ENCODE data around the gene GOLGA2. TPM values are rescaled to one million over a fixed set of nuclear protein-coding genes. Genes with fewer than 3 reads are reported as not detected.

Gene GOLGA2
- total RNA-seq, 1 experiment from 2014 or later, result 51.0 TPM

DNA sequence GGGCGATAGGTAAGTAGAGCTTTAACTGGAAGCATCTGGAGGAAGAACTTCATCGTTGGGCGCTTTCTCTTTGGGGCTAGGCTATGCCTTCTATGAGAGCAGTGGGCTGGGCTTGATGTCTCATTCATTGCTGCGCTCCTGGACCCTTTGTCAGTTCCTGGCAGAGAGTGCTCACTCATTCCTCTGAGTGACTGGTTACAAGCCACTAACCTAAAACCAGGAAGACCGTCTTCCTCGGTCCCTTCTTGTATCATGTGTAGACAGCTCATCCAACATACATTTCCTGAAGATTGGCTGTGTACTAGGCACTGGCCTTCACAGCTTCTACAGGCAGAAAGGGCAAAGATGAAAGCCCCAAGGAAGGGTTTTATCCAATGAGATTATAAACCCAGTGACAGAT lies 6.7 kb upstream of the GOLGA2 start:
- H3K56ac ChIP-seq (ENCODE audit: insufficient read length, low read depth, low read length), result no peak overlapping the region
- no peaks in the 10 kb centered on the region for H3K79me2 ChIP-seq (ENCODE audit: insufficient read depth, low read length)
- no CpG with 5 or more reads among the region's 6 CpGs for WGBS (ENCODE audit: extremely low coverage, insufficient read length, low lambda C conversion rate)
- H3K14ac ChIP-seq (ENCODE audit: insufficient read depth, low read length), result no peak overlapping the region
- no peak overlapping the region for H3K4me2 ChIP-seq (ENCODE audit: insufficient read depth, insufficient read length, low read length)
- H3K27me3 Mint-ChIP-seq (ENCODE audit: low read depth), result no peaks in the 10 kb centered on the region
- H2BK20ac ChIP-seq (ENCODE audit: low read depth, low read length, poor library complexity, severe bottlenecking), result no peak overlapping the region
- no peak overlapping the region for H2BK5ac ChIP-seq (ENCODE audit: insufficient read length, low read length)
- H3K79me1 ChIP-seq (ENCODE audit: insufficient read depth, low read depth, low read length, poor library complexity, severe bottlenecking), result no peaks in the 10 kb centered on the region
- H3K27me3 ChIP-seq (ENCODE audit: insufficient read depth, low read length), result no peaks in the 10 kb centered on the region
- TF ChIP-seq CTCF (conservative IDR thresholded peaks at IDR 0.05), result no peak
- no peaks in the 10 kb centered on the region for H3K4me1 ChIP-seq (ENCODE audit: insufficient read depth, low read length)
- no peak for DNase-seq
- H3K23me2 ChIP-seq (ENCODE audit: insufficient read length, low read depth, low read length, poor library complexity, severe bottlenecking), result no peaks in the 10 kb centered on the region
- H3K4me1 Mint-ChIP-seq, result peaks cover 1 to 2% of the 10 kb centered on the region in 2 experiments; a peak in 3 of 4 replicates
- no peaks in the 10 kb centered on the region for H3K9me3 ChIP-seq (ENCODE audit: control insufficient read depth, low read depth, low read length)
- H3K23ac ChIP-seq (ENCODE audit: insufficient read length, low read depth, low read length), result no peak overlapping the region
- no peak overlapping the region for H3K9ac ChIP-seq (ENCODE audit: extremely low read depth, insufficient read length, low read length)
- H4K8ac ChIP-seq (replicated peaks; ENCODE audit: insufficient read length, low read depth, low read length), result no peak overlapping the region
- H2BK15ac ChIP-seq (ENCODE audit: low read depth, low read length), result no peak overlapping the region
- H2BK120ac ChIP-seq (ENCODE audit: low read depth, low read length, poor library complexity, severe bottlenecking), result no peak overlapping the region
- no peaks in the 10 kb centered on the region for H4K20me1 ChIP-seq (ENCODE audit: control insufficient read depth, insufficient read depth, insufficient read length)
- H4K91ac ChIP-seq (ENCODE audit: insufficient read length, low read depth, low read length), result no peak overlapping the region
- H3K18ac ChIP-seq (ENCODE audit: insufficient read length, low read depth, low read length), result no peak overlapping the region
- no peak overlapping the region for H3T11ph ChIP-seq (ENCODE audit: low read length)
- no peak overlapping the region for H3K4ac ChIP-seq (ENCODE audit: low read depth, low read length)
- H2AK5ac ChIP-seq (ENCODE audit: insufficient read length, low read length), result no peak overlapping the region
- no peak overlapping the region for H4K5ac ChIP-seq (ENCODE audit: insufficient read length, low read depth, low read length)
- H3K9me3 Mint-ChIP-seq, result no peaks in the 10 kb centered on the region
- no peak overlapping the region for H3K4me3 Mint-ChIP-seq
- no peak overlapping the region for H3K27ac ChIP-seq (ENCODE audit: insufficient read length, low read depth, low read length)
- H3K36me3 Mint-ChIP-seq (ENCODE audit: insufficient read depth in 1 of 3, low read depth in 3 of 3), result peaks cover 4 to 12% (median 5%) of the 10 kb centered on the region in 3 experiments; a peak in 6 of 7 replicates
- no peak overlapping the region for H2AFZ ChIP-seq (ENCODE audit: low read length)
- H3K27ac Mint-ChIP-seq, result no peak overlapping the region
- H2BK12ac ChIP-seq (ENCODE audit: insufficient read length, low read depth, low read length), result no peak overlapping the region
